IMR-90 (cell line): ENCODE measurements around the gene GRAMD4. TPM values are rescaled to one million over a fixed set of nuclear protein-coding genes. Genes with fewer than 3 reads are reported as not detected.

ENCODE experiments used
- ATAC-seq: fragments of 200-7000 bp; cut with Tn5 transposase; 2 replicates; pipeline ENCODE4 v1.9.1; 2020; ENCODE audit warnings: low read depth, mild to moderate bottlenecking, moderate library complexity
- BruUV-seq: library from RNA; stranded (reverse); fragments of 400-500 nt; replicated peaks from 2 replicates; lab custom pipeline; 2021; lab: Mats Ljungman, UMichigan
- CTCF ChIA-PET: fragments of 300-600 bp; formaldehyde crosslinking; extraction: SDS; loops from one replicate; lab custom pipeline; 2021; ENCODE audit warnings: antibody characterized with exemption; lab: Yijun Ruan, JAX
- POLR2A ChIA-PET: fragments of 300-600 bp; sonication (Branson Sonifier 250); formaldehyde crosslinking; loops from one replicate; lab custom pipeline; 2022; ENCODE audit warnings: antibody characterized with exemption; ENCODE audit not compliant: unreplicated experiment; lab: Charles Lee
- DNase-seq: peaks from one replicate; pipeline ENCODE4 v3.0.0; 2013
- H2AFZ ChIP-seq: replicated peaks from 2 replicates; pipeline ENCODE3; 2013; ENCODE audit warnings: low read length, mild to moderate bottlenecking; ENCODE audit not compliant: poor library complexity
- H2AK5ac ChIP-seq: 2 replicates; pipeline ENCODE4 v1.6.1; 2013; ENCODE audit warnings: low read depth, low read length, inconsistent platforms
- H2AK9ac ChIP-seq: replicated peaks from 2 replicates; pipeline ENCODE3; 2013; ENCODE audit warnings: mild to moderate bottlenecking, low read depth, low read length, moderate library complexity; ENCODE audit not compliant: poor library complexity
- H2BK120ac ChIP-seq: 2 replicates; pipeline ENCODE4 v1.6.1; 2013; ENCODE audit warnings: low read depth, low read length, inconsistent platforms
- H2BK15ac ChIP-seq: 3 replicates; pipeline ENCODE4 v1.6.1; 2013; ENCODE audit warnings: low read depth, low read length, inconsistent platforms
- H2BK20ac ChIP-seq: 2 replicates; pipeline ENCODE4 v1.6.1; 2013; ENCODE audit warnings: low read depth, mild to moderate bottlenecking, inconsistent platforms, low read length, moderate library complexity
- H2BK5ac ChIP-seq: 2 replicates; pipeline ENCODE4 v1.6.1; 2013; ENCODE audit warnings: mild to moderate bottlenecking, low read depth, low read length, inconsistent platforms; ENCODE audit not compliant: poor library complexity, severe bottlenecking
- H3K14ac ChIP-seq: replicated peaks from 2 replicates; pipeline ENCODE4 v1.6.1; 2013; ENCODE audit warnings: low read depth, low read length, inconsistent platforms
- H3K18ac ChIP-seq: 2 replicates; pipeline ENCODE4 v1.6.1; 2013; ENCODE audit warnings: low read depth, low read length, control low read depth
- H3K23ac ChIP-seq: 2 replicates; pipeline ENCODE4 v1.6.1; 2013; ENCODE audit warnings: low read depth, low read length, inconsistent platforms
- H3K27ac ChIP-seq: 2 replicates; pipeline ENCODE4 v1.5.1; 2013; ENCODE audit warnings: mild to moderate bottlenecking, control low read depth, low read length; ENCODE audit not compliant: insufficient read depth
- H3K27me3 ChIP-seq: 2 replicates; pipeline ENCODE4 v1.6.1; 2013; ENCODE audit warnings: low read length; ENCODE audit not compliant: control insufficient read depth, insufficient read depth
- H3K36me3 ChIP-seq: 2 replicates; pipeline ENCODE4 v1.6.1; 2013; ENCODE audit warnings: low read length, mixed read lengths; ENCODE audit not compliant: control insufficient read depth, insufficient read depth
- H3K4ac ChIP-seq: 2 replicates; pipeline ENCODE4 v1.6.1; 2013; ENCODE audit warnings: low read depth, low read length, inconsistent platforms
- H3K4me1 ChIP-seq: 2 replicates; pipeline ENCODE4 v1.6.1; 2013; ENCODE audit warnings: low read length, mixed read lengths; ENCODE audit not compliant: control insufficient read depth, insufficient read depth
- H3K4me2 ChIP-seq: 2 replicates; pipeline ENCODE4 v1.6.1; 2013; ENCODE audit warnings: low read depth, mild to moderate bottlenecking, control low read depth, low read length, moderate library complexity
- H3K4me3 ChIP-seq: 2 replicates; pipeline ENCODE4 v1.5.1; 2013; ENCODE audit warnings: low read depth, mild to moderate bottlenecking, control low read depth, low read length, moderate library complexity; ENCODE audit not compliant: insufficient read depth
- H3K56ac ChIP-seq: 2 replicates; pipeline ENCODE4 v1.6.1; 2013; ENCODE audit warnings: low read length, inconsistent platforms; ENCODE audit not compliant: insufficient read depth; ENCODE audit errors: extremely low read depth
- H3K79me1 ChIP-seq, 2 experiments: 2 replicates each; pipeline ENCODE4 v1.6.1; 2013; ENCODE audit warnings: low read length in 2 of 2, inconsistent platforms in 1 of 2, low read depth in 1 of 2
- H3K9ac ChIP-seq: 2 replicates; pipeline ENCODE4 v1.6.1; 2013; ENCODE audit warnings: low read depth, low read length, control low read depth
- H3K9me1 ChIP-seq: 2 replicates; pipeline ENCODE4 v1.6.1; 2013; ENCODE audit warnings: low read length, inconsistent platforms; ENCODE audit not compliant: insufficient read depth
- H3K9me3 ChIP-seq: 2 replicates; pipeline ENCODE4 v1.6.1; 2013; ENCODE audit warnings: low read length; ENCODE audit not compliant: control insufficient read depth, insufficient read depth
- H4K20me1 ChIP-seq: 2 replicates; pipeline ENCODE4 v1.6.1; 2013; ENCODE audit warnings: low read length, inconsistent platforms; ENCODE audit not compliant: insufficient read depth
- H4K5ac ChIP-seq: 2 replicates; pipeline ENCODE4 v1.6.1; 2013; ENCODE audit warnings: mild to moderate bottlenecking, low read depth, low read length, control low read depth
- H4K8ac ChIP-seq, 2 experiments: 2 replicates each; pipeline ENCODE4 v1.6.1; 2013; ENCODE audit warnings: low read depth in 2 of 2, low read length in 2 of 2, control low read depth in 1 of 2, inconsistent platforms in 1 of 2
- H4K91ac ChIP-seq: 2 replicates; pipeline ENCODE4 v1.6.1; 2013; ENCODE audit warnings: low read depth, low read length, inconsistent platforms; ENCODE audit not compliant: insufficient read depth
- CHD1 ChIP-seq: IDR thresholded peaks from 2 replicates; pipeline ENCODE4 v1.6.1; 2012; ENCODE audit warnings: low read depth, low read length, improper control_type of control experiment
- WGBS, 2 experiments: methylation state at CpG; one replicate each; pipeline versions ENCODE4 v1.1.5 to v1.1.7; 2013; ENCODE audit warnings: missing lambda C conversion rate in 2 of 2; ENCODE audit not compliant: insufficient read length in 1 of 2; ENCODE audit errors: extremely low coverage in 2 of 2; 5-methylcytosine and 5-hydroxymethylcytosine counted together
- dilution Hi-C: fragments of 300-500 bp; cut with HindIII; formaldehyde crosslinking; loops from one replicate; pipeline ENCODE4 v1.14.3; 2018; ENCODE audit warnings: low sequenced_read_pairs; ENCODE audit not compliant: unreplicated experiment
- in situ Hi-C: fragments of 300-500 bp; cut with MboI; formaldehyde crosslinking; loops from 3 replicates; pipeline ENCODE4 v1.14.3; 2019; ENCODE audit warnings: low sequenced_read_pairs, inconsistent platforms, mixed read lengths
- intact Hi-C: fragments of 100-400 bp; cut with micrococcal nuclease; formaldehyde crosslinking; loops from 2 replicates; pipeline ENCODE4 v1.10.0; 2022
- polyA plus RNA-seq, 3 experiments: library from polyadenylated mRNA; depleted of rRNA; stranded (reverse); fragments of >200 nt; gene quantifications; 2 replicates each; pipeline ENCODE4 v1.2.3, GENCODE V29; 2012; ENCODE audit warnings: low replicate concordance in 1 of 3
- total RNA-seq: library from RNA; depleted of rRNA; stranded (reverse); fragments of >200 nt; gene quantifications from 2 replicates; pipeline ENCODE4 v1.2.3, GENCODE V29; 2012

Gene GRAMD4
- total and polyA plus RNA-seq, 2 of the 4 experiments (the other 2 are of a cell fraction), result 2.7 to 5.8 TPM

DNA sequence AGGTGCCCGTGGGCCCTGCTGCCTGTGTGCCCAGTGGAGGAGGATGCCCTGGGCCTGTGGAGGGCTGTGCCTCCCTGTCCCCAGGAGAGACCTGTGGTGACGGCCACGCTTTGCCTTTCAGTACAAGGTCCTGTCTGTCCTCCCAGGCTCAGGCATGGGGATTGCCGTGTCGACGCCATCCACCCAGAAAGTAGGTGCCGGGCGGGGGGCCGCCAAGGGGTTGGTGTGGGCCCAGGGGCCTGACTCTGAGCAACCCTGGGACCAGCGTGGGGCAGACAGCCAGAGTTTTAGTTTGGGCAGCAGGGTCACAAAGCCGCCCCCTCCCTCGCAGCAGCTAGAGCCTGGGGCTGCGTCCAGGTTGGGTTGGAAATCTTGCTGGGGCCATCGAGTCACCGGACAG, 56.3 kb downstream of the GRAMD4 start:
- Histone ChIP-seq H3K4me2 (no peak overlapping the region), H4K91ac (no peak overlapping the region), H4K8ac (no peak overlapping the region), H3K9me3 (no peaks in the 10 kb centered on the region), H3K56ac (no peak overlapping the region), H3K9ac (no peak overlapping the region), H3K27ac (no peak overlapping the region), H3K79me1 (peaks cover 0 to 6% of the 10 kb centered on the region in 2 experiments; a peak in 1 of 4 replicates), H3K27me3 (no peaks in the 10 kb centered on the region), H2AK5ac (no peak overlapping the region), H2BK5ac (no peak overlapping the region), H2BK15ac (no peak overlapping the region), H3K23ac (no peak overlapping the region), H2AFZ (no peak overlapping the region), H4K5ac (no peak overlapping the region), H3K14ac (no peak overlapping the region), H3K9me1 (peaks cover 6% of the 10 kb centered on the region), H3K4ac (no peak overlapping the region), H3K36me3 (peaks cover 49% of the 10 kb centered on the region; the same call in 1 of the 2 replicates), H2BK20ac (no peak overlapping the region), H3K18ac (no peak overlapping the region), H3K4me1 (peaks cover 14% of the 10 kb centered on the region), H4K20me1 (peaks cover 15% of the 10 kb centered on the region), H3K4me3 (no peak overlapping the region), H2AK9ac (no peak overlapping the region), H2BK120ac (no peak overlapping the region)
- in situ Hi-C loops (no loop called here), intact Hi-C loops (loop anchor here (5.0 kb wide), 2 partner anchors 99 to 114 kb away; no protein-coding TSS in a partner anchor), dilution Hi-C loops (no loop called here)
- DNase-seq, result no peak
- no peak for TF ChIP-seq CHD1
- WGBS, 2 experiments, result 97% methylated on average over 10 of the region's 15 CpGs; no CpG with 5 or more reads in 1 of the 2 experiments
- ChIA-PET POLR2A (no interaction called here), CTCF (no interaction called here)
- no TSS peak for BruUV-seq
- ATAC-seq, result no peak
